ENCODE measurements around the gene NBR1.

DNA sequence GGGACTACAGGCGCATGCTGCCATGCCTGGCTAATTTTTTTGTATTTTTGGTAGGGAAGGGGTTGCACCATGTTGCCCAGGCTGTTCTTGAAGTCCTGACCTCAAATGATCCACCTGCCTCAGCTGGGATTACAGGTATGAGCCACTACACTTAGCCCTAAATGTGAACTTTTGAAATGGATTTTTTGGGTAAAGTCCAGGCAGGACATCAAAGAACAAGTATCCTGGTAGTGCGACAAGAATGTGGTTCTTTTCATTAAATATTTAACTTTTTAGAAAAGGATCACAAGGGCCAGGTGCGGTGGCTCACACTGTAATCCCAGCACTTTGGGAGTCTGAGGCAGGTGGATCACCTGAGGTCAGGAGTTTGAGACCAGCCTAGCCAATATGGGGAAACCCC lies 15.3 kb upstream of the NBR1 start:
- TF ChIP-seq EZH2 (IDR thresholded peaks at IDR 0.05) = no peak
- no peak for TF ChIP-seq POLR2AphosphoS5 (IDR thresholded peaks at IDR 0.05; ENCODE audit: borderline replicate concordance, low read depth, low read length)
- no peak for TF ChIP-seq FOXP2 (optimal IDR thresholded peaks at IDR 0.05; ENCODE audit: control extremely low read depth, extremely low read length, insufficient read depth)

Measured in SK-N-MC (cell line).